Type B pancreatic cell (in vitro differentiated cells): ENCODE measurements around the gene BRSK1. TPM values are rescaled to one million over a fixed set of nuclear protein-coding genes. Genes with fewer than 3 reads are reported as not detected.

Source experiments
- DNase-seq: peaks from one replicate; pipeline ENCODE4 v3.0.0; 2021; ENCODE audit warnings: mixed read lengths; ENCODE audit not compliant: unreplicated experiment; ENCODE audit errors: extremely low spot score
- H3K27ac Mint-ChIP-seq: 2 replicates; pipeline ENCODE4 v1.8.0; 2021; ENCODE audit warnings: mild to moderate bottlenecking, mixed read lengths
- H3K27me3 Mint-ChIP-seq: 2 replicates; pipeline ENCODE4 v1.8.0; 2021; ENCODE audit warnings: mixed read lengths
- H3K36me3 Mint-ChIP-seq: 2 replicates; pipeline ENCODE4 v1.8.0; 2021; ENCODE audit warnings: mixed read lengths
- H3K4me1 Mint-ChIP-seq: one replicate; pipeline ENCODE4 v1.8.0; 2021; ENCODE audit warnings: mixed read lengths; ENCODE audit not compliant: unreplicated experiment
- H3K4me3 Mint-ChIP-seq: 2 replicates; pipeline ENCODE4 v1.8.0; 2021; ENCODE audit warnings: mild to moderate bottlenecking, mixed read lengths
- H3K9me3 Mint-ChIP-seq: 2 replicates; pipeline ENCODE4 v1.8.0; 2021; ENCODE audit warnings: mixed read lengths
- CTCF ChIP-seq: fragments of 200-600 bp; sonication (generic); conservative IDR thresholded peaks from 2 replicates; pipeline ENCODE4 v1.5.0; 2021; ENCODE audit warnings: antibody characterized with exemption, mild to moderate bottlenecking
- total RNA-seq: library from RNA; stranded (reverse); gene quantifications from 2 replicates; pipeline ENCODE4 v1.2.1, GENCODE V29; 2021; ENCODE audit warnings: low replicate concordance

Gene BRSK1
- total RNA-seq, 1 donor from 2014 or later, result 32.3 TPM

DNA sequence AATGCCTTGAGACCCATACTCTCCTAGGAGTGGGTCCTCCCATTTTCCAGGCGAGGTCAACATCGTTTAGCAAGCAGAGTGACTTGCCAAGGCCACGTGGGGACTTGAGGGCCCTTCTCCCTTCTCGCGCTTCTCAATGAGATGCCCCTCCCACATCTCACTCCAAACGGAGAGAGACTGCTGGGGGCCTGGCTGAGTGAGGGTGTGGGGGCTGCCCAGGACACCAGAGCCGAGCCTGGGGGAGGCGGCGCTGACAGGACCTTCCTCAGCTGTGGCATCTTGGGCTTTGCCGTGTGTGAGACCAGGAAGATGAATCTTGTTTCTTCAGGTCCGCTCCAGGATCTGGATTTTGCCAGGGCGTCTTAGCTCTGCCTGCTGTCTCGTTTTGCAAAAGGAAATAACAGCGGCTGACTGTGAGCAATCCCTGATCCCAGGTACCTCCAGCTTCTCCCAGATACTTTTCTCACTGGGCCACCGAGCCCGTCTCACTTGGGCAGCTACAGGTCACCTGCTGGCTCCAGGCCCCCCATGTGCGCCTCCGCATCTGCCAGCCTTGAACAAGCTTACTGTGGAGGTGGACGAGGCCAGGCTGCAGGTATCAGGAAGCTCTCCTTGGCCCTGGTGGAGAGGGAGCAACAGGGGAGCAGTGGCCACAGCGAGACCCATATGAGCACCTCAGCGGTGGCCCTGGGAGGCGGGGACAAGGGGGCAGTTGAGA lies 64.7 kb downstream of the BRSK1 start:
- TF ChIP-seq CTCF, result no peak
- Mint-ChIP-seq H3K36me3 (no peaks in the 10 kb centered on the region), H3K4me1 (peaks cover 15% of the 10 kb centered on the region), H3K9me3 (no peaks in the 10 kb centered on the region), H3K27ac (no peak overlapping the region), H3K4me3 (no peak overlapping the region), H3K27me3 (peaks cover 32% of the 10 kb centered on the region)
- DNase-seq, result no peak

DNA sequence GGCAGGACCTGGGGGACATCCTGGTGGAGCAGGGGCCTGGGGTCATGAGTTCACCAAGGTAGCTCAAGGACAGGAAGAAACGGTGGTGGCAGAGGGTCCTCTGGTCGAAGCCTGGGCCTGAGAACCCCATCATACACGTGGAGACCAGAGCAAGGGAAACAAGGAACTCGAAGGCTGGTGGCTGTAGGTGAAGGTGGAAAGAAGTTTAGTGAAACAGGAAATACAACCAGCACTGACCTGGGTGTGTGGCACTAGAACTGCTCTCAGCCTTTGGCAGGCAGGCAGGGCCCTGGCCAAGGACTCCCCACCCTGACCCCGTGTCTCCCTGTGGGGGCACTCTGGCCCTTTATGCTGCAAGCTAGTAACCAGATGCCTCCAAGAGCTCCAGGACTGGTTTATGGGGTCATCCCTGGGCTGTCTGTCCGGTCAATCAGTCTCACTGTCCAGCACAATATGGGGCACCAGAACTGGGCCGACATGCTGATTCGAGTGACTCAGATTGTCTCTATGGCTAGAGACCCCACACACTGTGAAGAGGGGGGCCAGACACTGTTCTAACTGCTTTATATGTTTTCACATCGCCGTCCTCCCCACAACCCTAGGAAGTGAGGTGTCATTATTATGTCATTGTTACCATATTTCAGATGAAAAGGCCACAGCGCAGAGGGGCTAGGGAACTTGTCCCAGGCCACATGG lies 67.0 kb downstream of the BRSK1 start:
- Mint-ChIP-seq H3K9me3 (no peaks in the 10 kb centered on the region), H3K36me3 (no peaks in the 10 kb centered on the region), H3K4me3 (peak overlapping the region; percentile 41), H3K4me1 (peaks cover 9% of the 10 kb centered on the region), H3K27ac (no peak overlapping the region), H3K27me3 (peaks cover 47% of the 10 kb centered on the region)
- DNase-seq, result no peak
- no peak for TF ChIP-seq CTCF

DNA sequence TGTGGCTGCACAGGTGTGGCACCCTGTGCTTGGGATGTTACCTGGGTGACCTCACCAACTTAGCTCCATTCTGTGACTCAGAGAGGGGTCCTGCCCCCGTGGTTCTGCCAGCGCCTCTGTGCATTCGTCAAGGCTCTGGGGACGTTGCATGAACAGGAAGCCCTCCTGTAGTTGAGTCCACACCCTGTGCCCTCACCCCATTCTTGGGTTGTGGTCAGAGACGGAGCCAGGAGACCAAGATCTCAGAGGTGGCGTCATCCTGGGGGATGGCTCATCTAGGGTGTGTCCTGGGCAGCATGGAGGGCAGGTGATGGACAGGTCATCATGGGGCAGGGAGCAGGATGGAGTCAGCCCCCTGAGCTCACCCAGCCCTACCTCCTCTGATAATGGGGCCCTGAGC lies 68.2 kb downstream of the BRSK1 start:
- H3K27ac Mint-ChIP-seq, result no peak overlapping the region
- peaks cover 9% of the 10 kb centered on the region for H3K4me1 Mint-ChIP-seq
- H3K9me3 Mint-ChIP-seq, result no peaks in the 10 kb centered on the region
- peaks cover 60% of the 10 kb centered on the region for H3K27me3 Mint-ChIP-seq
- no peaks in the 10 kb centered on the region for H3K36me3 Mint-ChIP-seq
- TF ChIP-seq CTCF, result no peak
- DNase-seq, result no peak
- H3K4me3 Mint-ChIP-seq, result no peak overlapping the region

- peak overlapping the region; percentile 79 for H3K4me3 Mint-ChIP-seq
- peaks cover 12% of the 10 kb centered on the region for H3K4me1 Mint-ChIP-seq
- H3K27me3 Mint-ChIP-seq, result peaks cover 66% of the 10 kb centered on the region
- TF ChIP-seq CTCF, result no peak
- DNase-seq, result no peak
- H3K36me3 Mint-ChIP-seq, result no peaks in the 10 kb centered on the region
- no peaks in the 10 kb centered on the region for H3K9me3 Mint-ChIP-seq
- no peak overlapping the region for H3K27ac Mint-ChIP-seq
These were observed 68.8 kb downstream of the BRSK1 start for GRCh38 chr19:55352549-55353145.

GRCh38 chr19:55353356-55353802 lies 69.6 kb downstream of the BRSK1 start:
- peaks cover 72% of the 10 kb centered on the region for H3K27me3 Mint-ChIP-seq
- no peaks in the 10 kb centered on the region for H3K36me3 Mint-ChIP-seq
- no peak for TF ChIP-seq CTCF
- peaks cover 7% of the 10 kb centered on the region for H3K4me1 Mint-ChIP-seq
- peak overlapping the region; percentile 79 for H3K4me3 Mint-ChIP-seq
- no peaks in the 10 kb centered on the region for H3K9me3 Mint-ChIP-seq
- DNase-seq, result no peak
- H3K27ac Mint-ChIP-seq, result no peak overlapping the region
